HG02623 (cell line): ENCODE data around the gene KRT36.

Source experiments
- ATAC-seq: cut with Tn5 transposase; IDR thresholded peaks from one replicate; pipeline ENCODE4 v1.9.1; 2021; ENCODE audit warnings: moderate library complexity; ENCODE audit not compliant: unreplicated experiment

Gene KRT36

GRCh38 chr17:41480136-41480535 lies 9.6 kb downstream of the KRT36 start:
- no peak for ATAC-seq

DNA sequence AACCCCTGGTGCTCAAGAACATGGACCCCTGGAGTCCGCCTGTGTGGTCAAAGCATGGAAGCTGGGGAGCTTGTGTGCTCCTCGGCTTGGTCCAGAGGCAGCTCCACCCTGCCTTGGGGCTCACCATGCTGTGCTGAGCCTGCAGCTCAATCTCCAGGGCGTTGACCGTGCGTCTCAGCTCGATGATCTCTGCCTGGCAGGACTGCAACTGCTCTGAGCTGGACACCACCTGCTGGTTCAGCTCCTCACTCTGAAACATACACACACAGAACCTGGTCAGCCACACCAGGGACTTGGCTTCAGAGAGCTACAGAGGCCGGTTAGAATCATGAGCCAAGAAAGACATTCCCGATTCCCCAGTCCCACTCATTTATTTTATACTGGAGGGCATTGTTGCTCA lies 11.5 kb downstream of the KRT36 start:
- no peak for ATAC-seq

GRCh38 chr17:41476866-41477815 lies 12.6 kb downstream of the KRT36 start:
- no peak for ATAC-seq

GRCh38 chr17:41475421-41475820 lies 14.3 kb downstream of the KRT36 start:
- no peak for ATAC-seq

DNA sequence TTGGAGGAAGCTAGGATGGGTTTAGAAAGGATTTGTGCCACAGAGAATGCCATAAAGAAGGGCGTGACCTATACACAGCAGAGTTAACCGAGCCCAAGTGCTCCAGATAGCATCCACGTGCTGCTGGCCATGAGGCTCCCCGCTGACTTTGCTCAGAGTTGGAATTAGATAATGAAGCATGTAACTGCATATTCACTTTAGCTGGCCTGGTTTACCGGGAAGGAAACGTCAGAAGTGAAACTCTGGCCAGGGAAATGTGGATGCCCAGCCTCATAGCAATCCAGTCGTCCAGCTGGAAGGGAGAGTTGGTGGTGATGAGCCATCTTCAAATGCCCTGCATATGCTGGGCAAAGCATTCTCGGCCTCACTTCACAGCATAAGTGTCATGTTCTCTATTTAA lies 14.8 kb downstream of the KRT36 start:
- ATAC-seq: no peak

DNA sequence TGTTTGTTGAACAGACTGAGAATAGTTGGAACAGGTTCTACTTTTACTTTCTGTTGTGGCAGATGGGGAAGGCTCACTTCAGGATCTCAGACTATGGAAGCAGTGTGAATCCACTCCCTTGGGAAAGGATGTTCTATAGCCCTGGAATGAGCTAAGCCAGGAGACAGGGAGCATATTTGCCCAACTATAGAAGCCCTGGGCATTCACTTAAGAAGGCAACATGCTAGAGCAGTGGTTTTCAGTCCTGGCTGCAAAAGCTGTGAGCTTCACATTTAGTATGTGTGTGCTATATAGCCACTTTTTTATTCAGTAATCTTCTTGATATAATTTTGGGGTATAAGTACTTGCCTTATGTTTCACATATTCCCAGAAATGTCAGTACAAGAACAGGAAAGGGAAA lies 21.4 kb downstream of the KRT36 start:
- ATAC-seq: no peak

DNA sequence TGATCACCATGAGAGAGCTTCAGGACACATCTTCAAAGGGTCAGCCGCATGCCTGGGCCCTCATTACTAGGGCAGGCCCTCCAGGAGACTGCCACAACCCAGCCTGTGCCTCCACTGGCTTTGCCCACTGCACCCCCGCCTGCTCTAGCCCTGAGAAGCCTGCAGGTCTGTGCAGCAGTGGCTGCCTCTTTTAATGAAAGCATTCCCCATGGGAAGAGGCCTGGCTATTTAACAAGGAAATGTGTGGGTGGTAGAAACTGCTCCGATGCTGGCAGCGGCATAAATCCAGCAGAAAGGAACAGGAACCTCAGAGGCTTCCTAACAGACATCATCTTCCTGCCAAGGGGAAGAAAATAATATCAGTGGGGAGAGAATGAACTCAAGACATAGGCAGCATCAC lies 22.1 kb downstream of the KRT36 start:
- ATAC-seq: no peak

- ATAC-seq: no peak
Observed at GRCh38 chr17:41466988-41467387, 22.7 kb downstream of the KRT36 start, which contains the start of gene KRT32. TSS of gene KRT32 (minus strand) at chr17:41467386. CDS start at chr17:41467325, 61 bp downstream.

DNA sequence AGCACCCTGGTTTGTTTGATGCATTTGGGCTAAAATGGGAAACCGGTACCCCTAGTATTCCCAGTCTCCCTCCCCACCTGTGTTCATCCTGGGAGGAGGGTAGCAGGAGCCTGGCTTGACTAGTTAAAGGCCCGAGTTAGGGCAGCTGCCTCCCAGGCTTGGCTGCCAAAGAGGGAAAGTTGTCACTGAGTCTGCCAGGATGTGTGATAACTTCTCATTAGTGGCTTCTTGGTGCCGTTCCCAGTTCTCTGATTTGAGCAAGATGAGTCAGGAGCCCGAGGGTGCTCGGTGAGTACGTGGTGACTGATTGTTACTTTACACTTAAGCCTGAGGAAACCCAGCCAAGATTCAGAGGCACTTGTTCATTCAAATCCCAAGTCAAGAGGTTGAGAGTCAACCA lies 25.0 kb downstream of the KRT36 start:
- ATAC-seq: no peak

- no peak for ATAC-seq
Observed at GRCh38 chr17:41464173-41464572, 25.5 kb downstream of the KRT36 start.

DNA sequence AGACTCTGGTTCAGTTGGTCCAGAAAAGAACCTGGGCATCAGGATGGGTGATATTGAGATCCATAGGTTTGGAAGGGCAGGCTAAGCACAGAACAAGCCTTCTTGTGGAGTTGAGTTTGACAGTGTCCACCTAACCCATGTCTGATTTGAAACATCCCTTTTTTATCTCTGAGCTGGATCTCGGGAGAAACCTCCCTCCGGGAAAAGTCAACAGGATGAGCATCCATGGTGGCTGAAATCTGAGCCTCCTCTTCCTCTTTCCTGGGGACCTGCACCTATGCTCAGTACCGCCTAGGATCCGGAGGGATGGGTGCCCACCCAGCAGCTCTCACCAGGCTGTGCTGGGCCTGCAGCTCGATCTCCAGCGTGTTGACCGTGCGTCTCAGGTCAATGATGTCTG lies 26.0 kb downstream of the KRT36 start:
- no peak for ATAC-seq

- no peak for ATAC-seq
Observed at GRCh38 chr17:41462705-41463104, 27.0 kb downstream of the KRT36 start.

- ATAC-seq: no peak
Observed at GRCh38 chr17:41457676-41458075, 32.0 kb downstream of the KRT36 start.

GRCh38 chr17:41456204-41456603 lies 33.5 kb downstream of the KRT36 start:
- ATAC-seq: no peak

DNA sequence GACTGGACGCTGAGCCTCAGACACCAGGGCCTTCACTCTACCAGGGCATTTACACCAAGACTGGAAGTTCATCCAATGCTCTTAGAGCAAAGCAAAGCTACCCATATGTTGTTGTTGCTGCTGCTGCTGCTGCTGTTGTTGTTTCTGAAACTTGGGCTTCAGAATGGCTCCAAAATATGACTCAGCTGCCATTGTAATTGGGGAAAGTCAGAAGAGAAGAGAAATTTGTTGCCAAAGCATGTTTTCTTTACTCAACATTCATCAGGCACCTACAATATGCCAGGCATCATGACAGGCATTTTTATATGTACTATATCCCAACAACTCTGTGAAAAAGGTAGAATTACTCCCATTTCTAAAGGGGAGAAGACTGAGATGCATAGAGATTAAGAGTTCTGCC lies 34.5 kb downstream of the KRT36 start:
- no peak for ATAC-seq

DNA sequence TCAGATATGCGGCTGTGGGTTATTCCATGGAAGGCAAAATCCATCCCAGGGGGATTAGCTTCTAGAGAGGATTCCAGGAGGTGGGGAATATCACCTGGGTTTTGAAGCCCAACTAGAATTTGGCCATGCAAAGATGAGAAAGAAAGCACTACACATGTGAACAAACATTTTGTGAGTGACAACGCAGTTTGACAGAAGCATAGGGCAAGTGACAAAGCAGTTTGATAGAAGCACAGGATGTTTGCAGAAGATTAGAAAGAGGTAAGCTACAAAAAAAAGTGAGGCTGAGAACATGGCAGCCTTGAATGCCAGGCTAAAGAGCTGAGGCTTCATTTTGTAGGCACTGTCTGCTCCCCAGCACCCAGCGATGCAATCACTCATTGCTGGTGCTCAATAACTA lies 36.6 kb downstream of the KRT36 start:
- no peak for ATAC-seq

GRCh38 chr17:41452281-41452680 lies 37.4 kb downstream of the KRT36 start:
- no peak for ATAC-seq

DNA sequence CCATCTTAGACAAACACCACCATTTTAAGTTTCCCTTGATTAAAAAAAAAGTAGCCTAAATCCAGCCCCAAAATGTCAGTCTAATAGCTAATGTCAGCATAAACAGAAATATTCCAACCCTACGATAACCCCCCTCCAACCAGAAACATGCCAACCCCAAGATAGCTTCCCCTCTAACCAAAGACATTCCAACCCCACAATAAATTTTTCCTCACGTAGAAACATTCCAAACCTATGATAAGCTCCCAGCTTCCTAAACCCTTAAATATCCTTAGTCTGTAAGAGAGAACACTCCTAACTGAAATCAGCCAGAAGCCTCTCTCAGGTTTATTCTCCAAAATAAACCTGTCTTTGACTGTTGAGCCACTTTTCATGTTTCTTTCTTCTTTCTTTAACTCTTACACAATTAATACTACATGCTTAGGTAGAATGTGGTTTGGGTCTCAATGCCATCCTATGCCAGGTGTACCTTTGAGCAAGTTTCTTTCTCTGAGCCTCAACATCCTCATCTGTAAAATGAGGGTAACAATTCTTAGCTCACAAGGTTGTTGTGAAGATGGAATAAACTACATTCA lies 38.5 kb downstream of the KRT36 start:
- ATAC-seq: no peak

- no peak for ATAC-seq
Observed at GRCh38 chr17:41449008-41449407, 40.7 kb downstream of the KRT36 start.

DNA sequence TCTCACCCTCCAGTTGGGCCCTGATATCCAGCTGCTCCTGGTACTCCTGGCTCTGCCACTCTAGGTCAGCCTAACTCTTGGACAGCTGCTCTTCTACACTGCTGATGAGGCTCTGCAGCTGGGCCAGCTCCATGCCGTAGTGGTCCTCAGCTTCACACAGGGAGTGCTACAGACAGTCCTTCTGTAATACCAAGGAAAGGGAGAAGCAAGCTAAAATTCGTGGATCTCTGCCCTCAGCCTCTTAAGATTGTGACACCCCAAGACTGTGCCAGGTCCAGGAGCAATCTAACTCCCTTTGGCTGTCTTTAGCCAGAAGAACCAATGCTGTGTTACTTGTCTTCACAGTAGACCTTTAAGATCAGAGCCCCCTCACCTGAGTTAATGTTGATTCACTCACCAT lies 41.2 kb downstream of the KRT36 start:
- ATAC-seq: no peak

GRCh38 chr17:41446806-41447205 lies 42.9 kb downstream of the KRT36 start:
- no peak for ATAC-seq

GRCh38 chr17:41444640-41445039 lies 45.1 kb downstream of the KRT36 start:
- ATAC-seq: no peak
